GM12873 (cell line): ENCODE data around the gene TRIM50.

ENCODE experiments used
- TF ChIP-seq, protein P1 (sequence below): IDR thresholded peaks from 2 replicates; pipeline ENCODE4 v1.5.1; 2012; ENCODE audit warnings: low read depth, mild to moderate bottlenecking, moderate library complexity, low read length, control low read depth; ENCODE audit not compliant: insufficient read depth; ENCODE audit errors: missing control alignments

Gene TRIM50

DNA sequence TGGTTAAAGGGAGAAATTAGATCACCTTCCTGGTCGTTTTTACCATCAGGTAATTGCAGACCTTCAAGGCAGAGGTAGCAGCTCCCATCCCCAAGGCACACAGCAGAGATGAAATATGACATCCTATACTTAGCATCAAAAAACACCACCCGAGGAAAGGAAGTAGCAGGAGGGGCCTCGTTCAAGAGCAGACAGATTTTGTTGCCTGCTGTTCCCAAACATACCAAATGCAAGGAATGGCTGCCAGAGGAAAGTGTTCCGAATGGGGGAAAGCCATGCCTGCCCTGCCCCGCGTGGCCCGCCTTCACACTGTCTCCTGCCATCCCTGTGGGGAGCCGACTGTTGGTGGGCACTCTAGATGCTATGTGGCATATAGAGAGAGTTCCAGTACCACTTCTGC lies 18.1 kb upstream of the TRIM50 start:
- TF ChIP-seq, protein P1, sequence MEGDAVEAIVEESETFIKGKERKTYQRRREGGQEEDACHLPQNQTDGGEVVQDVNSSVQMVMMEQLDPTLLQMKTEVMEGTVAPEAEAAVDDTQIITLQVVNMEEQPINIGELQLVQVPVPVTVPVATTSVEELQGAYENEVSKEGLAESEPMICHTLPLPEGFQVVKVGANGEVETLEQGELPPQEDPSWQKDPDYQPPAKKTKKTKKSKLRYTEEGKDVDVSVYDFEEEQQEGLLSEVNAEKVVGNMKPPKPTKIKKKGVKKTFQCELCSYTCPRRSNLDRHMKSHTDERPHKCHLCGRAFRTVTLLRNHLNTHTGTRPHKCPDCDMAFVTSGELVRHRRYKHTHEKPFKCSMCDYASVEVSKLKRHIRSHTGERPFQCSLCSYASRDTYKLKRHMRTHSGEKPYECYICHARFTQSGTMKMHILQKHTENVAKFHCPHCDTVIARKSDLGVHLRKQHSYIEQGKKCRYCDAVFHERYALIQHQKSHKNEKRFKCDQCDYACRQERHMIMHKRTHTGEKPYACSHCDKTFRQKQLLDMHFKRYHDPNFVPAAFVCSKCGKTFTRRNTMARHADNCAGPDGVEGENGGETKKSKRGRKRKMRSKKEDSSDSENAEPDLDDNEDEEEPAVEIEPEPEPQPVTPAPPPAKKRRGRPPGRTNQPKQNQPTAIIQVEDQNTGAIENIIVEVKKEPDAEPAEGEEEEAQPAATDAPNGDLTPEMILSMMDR: no peak

DNA sequence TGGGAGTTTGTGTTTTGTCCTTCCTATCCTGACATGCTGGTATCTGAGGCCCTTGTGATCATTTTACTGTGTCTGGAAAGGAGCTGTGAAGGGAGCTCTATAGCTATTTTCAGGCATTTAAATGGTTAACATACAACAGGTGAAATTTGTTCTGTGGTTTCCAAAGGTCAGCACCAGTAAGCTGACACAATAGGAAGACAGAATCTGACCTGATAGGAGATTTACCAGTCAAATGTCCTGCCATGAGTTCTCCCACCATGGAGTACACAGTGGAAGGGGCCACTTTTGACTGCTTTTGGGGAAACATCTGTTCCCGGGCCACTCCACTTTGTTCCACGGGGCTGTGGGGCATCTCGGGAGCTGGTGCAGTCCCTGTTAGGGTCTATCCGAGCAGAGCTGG lies 17.7 kb upstream of the TRIM50 start:
- TF ChIP-seq, protein P1: no peak

DNA sequence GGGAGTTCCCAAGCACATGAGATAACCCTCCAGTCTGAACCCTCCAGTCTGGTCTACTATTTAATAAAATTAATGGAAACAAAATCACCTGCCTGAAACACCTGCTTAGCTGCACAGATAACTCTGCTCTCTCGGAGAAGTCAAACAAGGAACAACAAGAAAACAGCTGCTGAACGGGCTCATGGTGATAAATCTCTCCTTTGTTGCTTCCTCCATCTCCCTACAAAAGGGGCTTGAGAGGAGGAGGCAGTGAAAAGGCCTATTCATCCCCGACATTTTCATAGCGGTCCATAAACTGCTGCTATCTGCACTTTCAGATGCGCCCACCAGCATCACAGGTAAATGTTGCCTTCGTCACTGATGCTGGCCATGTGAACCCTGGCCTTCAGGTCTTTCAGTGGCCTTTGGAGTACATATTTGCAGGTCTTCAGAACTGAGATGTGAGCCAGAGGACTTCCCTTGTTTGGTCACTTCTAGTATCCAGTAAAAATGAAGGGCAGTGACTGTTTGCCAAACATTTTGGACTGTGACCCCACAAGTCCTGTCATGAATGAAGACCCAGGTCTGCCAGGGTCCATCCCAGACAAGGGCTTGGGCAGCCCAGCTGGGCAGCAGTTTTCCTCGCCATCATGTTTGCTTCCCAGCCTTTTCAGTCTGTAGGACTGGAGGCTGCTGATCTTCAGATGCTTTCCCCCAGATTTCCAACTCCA lies 15.9 kb upstream of the TRIM50 start:
- TF ChIP-seq, protein P1: no peak

DNA sequence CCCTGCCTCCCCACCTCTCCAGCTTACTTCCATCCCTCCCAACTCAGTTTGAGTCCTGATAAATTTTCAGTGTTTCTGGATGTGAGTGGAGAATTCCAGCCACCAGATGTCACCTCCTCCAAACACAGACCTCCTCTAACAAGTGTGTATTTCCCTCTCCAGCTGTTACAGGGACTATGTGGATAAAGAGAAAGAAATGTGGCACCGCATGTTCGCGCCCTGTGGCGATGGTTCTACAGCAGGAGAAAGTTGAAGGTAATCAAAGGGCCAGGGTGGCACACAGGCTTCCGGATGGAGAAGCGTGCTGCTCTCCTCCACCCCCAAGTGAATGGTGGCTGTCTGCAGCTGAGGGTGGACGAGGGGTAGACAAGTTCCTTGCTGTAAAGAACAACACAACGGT lies 14.8 kb upstream of the TRIM50 start:
- TF ChIP-seq, protein P1: no peak

DNA sequence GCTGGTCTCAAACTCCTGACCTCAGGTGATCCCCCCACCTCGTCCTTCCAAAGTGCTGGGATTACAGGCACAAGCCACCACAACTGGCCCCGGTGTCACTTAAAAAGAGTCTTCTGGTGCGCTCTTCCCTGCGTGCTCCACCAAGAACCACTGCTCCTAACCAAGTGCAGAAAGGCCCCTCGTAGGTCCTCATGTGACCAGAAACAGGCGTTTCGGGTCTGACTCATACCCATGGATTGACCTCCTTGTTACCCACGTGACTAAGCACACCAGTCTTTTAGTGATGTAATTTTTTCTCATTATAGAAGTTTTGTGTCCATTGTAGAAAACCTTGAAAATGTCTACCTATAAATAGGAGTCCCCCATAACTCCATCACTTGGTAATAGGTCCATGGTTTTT lies 14.0 kb upstream of the TRIM50 start:
- TF ChIP-seq, protein P1: no peak

DNA sequence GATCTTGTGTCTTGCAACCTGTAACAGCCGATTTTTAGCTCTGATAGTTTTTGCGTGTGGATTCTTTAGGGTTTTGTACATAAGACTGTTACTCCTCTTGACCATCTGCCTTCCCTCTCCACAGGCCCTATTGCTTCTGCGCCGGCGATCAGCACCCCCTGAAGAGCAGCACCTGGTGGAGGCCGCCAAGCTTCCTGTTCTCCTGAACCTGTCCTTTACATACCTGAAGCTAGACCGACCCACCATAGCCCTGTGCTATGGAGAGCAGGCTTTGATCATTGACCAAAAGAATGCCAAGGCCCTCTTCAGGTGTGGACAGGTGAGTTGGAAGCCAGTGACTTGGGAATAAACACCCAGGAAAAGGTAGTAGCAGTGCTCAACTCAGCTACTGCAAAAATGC lies 12.6 kb upstream of the TRIM50 start:
- TF ChIP-seq, protein P1: no peak

DNA sequence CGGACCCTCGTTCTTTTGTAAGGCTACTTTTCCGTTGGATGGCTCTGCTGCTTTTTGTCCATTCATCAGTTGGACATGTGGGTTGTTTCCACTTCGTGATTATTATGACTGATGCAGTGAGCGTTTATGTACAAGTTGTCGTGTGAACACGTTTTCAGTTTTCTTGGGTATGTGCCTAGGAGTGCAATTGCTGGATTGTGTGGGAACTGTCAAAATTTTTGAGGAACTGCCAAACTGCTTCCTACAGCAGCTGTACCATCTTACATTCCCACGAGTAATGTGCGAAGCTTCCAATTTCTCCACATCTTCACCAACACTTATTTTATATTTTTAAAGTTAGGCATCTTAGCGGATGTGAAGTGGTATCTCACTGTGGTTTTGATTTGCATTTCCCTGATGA lies 10.4 kb upstream of the TRIM50 start:
- TF ChIP-seq, protein P1: no peak
